NOMO-1 treated with dmso at 0.1 percent for 144 hours (cell line): ENCODE data around the gene RPS19.

ENCODE experiments used
- DNase-seq: peaks from one replicate; lab custom pipeline; 2025; ENCODE audit not compliant: unreplicated experiment; lab: John Stamatoyannopoulos, UW

RPS19 gene

DNA sequence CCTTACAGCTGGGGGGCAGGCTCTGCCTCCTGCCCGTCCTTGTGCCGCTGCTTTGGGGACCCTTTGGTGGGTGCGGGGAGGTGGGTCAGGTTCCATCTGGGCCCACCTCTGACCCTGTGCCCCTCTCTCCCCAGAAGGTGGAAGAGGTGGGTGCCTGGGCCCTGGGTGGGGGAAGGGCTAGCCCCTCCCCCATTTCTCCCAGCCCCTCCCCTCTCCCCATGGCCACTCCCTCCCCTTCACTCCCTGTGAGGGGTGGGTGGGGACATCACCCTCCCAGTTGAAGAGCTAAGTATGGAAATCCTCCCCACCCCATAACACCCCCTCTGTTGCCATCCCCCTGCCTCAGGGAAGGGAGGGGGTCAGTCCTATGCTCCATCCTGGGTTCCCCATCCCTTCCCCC, 37.1 kb downstream of the RPS19 start:
- no peak for DNase-seq

DNA sequence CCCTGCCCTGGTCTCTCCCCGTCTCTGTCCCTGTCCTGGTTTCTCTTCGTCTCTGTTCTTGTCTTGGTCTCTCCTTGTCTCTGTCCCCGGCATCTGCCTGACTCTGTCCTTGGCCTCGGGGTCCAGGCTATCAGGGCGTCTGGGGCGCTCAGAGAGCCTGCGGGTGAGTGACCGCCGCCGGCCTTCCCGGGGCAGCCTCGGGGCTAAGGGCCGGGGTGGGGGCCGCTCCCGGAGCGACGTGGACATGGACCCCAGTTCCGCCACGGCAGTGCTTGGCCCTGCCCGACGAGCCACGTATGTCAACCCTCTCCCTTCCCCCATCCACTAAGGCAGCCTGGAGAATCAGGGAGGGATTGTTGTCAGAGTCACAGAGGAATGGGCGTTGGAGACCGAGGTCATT, 37.8 kb downstream of the RPS19 start:
- DNase-seq: no peak

DNA sequence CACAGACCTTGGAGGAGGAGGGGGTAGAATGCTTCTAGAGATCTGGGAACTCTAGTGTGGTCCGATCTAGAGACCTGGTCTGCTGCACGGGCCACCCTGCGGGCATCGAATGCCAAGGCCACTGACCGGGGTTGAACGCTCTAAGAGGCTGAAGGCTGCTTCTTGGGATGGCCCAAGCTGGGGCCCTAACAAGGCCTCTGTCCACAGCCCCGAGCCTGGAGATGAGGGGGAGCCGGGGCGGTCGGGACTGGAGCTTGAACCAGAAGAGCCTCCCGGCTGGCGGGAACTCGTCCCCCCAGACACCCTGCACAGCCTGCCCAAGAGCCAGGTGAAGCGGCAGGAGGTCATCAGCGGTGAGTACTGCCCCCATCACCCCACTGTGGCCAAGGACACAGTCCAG, 38.2 kb downstream of the RPS19 start:
- DNase-seq: no peak

DNA sequence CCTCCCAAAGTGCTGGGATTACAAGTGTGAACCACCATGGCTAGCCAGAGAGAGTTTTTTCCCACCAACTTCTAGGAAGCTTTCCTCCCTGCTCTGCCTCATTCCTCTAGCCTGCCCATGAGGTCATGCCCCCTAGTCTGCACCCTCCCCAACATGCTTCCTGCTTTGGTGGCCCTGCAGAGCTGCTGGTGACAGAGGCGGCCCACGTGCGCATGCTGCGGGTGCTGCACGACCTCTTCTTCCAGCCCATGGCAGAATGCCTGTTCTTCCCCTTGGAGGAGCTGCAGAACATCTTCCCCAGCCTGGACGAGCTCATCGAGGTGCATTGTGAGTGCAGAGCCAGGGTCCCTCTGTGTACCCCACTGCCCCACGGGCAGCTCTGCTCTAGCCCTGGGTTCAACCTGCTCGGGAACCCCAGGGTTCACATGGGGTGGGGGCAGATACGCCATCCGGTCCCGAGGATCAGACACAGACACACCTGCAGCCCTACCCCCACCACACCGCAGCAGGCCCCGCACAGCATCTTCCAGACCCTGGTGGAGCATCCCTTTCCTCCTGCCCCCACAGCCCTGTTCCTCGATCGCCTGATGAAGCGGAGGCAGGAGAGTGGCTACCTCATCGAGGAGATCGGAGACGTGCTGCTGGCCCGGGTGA, 41.8 kb downstream of the RPS19 start:
- DNase-seq: no peak

DNA sequence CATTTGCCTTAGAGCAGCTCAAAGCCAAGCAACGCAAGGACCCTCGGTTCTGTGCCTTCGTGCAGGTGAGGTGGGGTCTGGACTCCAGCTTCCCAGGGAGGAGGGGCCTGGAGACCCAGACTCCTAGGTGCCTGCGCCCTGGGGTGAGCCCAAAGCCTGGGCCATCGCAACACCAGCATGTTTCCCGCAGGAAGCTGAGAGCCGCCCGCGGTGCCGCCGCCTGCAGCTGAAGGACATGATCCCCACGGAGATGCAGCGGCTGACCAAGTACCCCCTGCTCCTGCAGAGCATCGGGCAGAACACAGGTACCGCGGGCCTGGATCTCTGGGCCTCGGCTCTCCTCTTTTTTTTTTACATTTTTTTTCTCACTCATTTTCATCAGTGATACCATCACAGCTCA, 42.5 kb downstream of the RPS19 start:
- no peak for DNase-seq

DNA sequence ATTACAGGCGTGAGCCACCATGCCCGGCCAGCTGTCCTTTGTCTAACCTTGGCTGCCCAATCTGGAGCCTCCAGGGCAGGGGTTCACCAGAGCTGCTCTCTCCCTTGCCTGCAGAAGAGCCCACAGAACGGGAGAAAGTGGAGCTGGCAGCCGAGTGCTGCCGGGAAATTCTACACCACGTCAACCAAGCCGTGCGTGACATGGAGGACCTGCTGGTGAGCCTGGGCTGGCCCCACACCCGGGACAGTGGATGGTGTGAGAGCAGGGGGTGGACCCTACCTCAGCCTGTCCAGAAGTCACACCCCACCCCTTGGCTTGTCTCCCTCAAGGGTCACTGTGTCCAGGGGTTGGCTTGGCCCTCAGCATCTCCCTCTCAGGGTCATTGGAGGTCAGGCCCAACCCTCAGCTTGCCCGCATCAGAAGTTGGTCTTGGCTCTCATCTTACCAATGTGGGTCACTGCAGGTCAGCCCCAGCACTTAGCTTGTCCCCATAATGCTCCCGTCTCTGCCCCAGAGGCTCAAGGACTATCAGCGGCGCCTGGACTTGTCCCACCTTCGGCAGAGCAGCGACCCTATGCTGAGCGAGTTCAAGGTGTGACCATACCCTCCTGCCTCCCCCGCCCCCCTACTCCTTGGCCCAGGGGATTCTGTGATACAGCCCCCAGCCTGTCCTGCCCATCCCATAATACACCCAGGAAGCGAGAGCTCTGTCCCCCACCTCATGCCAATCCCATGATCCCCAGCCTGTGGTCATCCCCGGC, 43.3 kb downstream of the RPS19 start:
- DNase-seq: no peak

DNA sequence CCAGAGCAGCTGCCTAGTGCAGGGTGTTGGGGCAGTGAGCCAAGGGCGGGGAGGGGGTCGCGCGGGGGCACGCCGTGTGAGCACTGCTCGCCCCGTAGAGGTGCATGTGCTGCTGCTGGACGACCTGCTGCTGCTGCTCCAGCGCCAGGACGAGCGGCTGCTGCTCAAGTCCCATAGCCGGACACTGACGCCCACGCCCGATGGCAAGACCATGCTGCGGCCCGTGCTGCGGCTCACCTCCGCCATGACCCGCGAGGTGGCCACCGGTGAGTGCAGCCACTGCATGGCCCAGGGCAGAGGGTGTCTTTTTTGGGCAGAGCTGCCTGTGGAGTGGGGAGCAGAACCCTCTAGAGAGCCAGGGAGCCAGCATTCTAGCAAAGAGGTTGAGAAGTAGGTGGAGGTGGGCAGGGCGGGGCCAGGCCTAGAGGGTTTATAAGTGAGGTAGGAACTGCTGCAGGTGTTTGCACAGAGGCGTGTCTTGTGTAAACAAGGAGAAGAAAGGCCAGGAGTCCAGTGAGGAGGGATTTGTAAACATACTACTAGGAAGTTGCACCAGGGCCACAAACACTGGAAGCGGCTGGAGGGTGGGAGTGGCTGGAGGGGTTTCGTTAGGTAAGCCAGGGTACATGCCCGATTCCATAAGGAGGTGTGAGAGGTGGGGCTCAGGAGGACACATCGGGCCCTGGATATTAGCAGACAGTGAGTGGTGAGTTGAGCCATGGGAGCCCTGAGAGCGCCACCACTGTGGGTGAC, 44.2 kb downstream of the RPS19 start:
- no peak for DNase-seq

DNA sequence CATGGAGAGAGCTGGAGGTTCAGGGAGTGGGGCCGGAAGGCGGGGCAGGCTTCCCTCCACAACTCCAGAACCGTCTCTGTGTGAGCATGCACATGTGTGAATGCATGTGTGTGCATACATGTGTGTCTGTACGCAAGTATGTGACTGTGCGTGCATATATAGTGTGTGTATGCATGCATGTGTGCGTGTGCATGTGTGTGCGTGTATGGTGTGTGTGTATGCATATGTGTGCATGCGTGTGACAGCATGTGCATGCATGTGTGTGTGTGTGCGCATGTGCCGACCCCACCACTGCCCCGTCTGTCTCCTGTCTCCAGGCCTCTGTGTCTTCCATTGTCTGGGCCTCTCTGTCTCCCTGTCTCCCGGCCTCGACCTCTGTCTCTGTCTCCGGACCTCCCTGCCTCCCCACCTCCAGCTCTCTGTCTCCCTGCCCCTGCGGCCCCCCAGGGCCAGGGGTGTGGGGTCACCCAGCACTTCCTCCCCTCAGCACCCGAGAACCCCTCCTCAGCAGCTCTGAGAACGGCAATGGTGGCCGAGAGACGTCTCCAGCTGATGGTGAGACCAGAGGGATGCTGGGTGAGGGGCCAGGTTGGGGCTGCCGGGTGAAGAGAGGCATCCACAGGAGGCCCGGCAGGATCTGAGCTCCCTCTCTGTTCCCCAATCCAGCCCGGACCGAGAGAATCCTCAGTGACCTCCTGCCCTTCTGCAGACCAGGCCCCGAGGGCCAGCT, 45.4 kb downstream of the RPS19 start:
- DNase-seq: no peak

DNA sequence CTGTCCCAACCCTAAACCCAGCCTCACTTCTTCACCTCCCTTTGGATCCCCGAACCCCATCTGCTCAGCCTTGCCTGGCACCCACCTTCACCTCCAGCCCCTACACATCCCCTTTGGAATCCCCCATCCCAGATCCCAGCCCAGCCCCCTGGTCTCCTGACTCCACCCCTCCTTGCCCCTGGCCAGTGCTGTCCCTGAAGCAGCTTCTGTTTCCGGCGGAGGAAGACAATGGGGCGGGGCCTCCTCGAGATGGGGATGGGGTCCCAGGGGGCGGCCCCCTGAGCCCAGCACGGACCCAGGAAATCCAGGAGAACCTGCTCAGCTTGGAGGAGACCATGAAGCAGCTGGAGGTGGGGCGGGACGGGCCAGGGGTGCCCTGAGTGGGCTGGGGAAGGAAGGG, 46.2 kb downstream of the RPS19 start:
- no peak for DNase-seq

DNA sequence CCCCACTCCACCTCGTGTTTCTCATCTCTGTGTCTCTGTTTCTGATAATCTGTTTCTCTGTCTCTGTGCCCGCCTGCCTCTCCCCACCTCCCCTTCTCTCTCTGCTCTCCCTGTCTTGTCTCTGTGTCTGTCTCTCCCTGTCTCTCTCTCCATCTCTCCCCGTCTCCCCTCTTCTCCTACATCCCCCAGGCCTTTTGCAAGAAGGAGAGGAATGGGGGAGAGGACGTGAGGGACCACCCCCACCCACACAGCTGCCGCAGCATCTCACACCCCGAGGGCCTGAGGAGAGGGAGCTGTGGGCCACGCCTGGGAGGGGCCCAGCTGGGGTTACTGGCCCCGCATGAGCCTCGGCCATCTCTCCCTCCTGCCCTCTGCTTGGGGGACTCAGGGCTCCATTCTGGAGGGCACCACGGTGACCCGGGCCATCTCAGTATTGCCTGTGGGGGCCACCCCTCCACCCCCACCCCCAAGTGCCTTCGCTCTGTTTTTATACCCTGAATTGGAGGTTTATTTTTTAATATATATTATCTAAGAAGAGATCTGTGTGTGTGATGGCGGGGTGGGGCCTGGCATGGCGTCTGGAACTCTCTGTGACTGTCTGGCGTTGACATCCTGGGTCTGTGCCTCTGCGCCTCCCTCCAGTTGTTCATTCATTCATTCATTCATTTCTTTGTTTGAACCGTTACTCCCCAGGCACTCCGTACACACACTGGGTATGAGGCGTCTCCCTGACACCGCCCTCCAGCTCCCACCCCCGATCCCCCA, 47.0 kb downstream of the RPS19 start:
- no peak for DNase-seq

DNA sequence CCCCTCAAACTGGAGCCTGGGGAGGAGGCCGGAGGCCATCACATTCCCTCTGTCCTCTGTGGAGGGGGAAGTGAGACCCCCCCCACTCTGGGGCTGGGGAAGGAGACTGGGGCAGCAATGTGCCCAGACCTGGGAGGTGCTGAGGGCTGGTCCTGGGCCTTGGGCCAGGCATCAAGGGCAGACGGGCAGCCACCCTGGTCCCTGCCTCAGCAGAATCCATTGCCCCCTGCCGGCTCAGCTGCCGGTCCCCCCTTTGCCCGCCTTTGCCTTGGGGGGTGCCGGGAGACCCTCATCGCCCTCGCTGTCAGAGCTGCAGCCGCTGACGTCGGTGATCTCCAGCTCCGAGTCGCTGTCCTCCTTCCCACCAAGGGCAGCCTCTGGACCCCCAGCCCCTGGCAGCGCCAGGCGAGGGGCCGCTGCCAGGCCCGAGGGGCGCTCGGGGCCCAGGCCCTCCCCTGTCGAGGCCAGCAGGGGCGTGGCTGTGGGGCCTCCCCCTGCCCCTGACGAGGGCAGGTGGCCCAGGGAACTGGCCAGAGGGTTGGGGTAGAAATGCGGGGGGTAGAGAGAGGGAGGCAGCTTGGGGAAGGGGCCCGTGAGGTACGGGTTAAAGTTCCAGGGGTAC, 48.0 kb downstream of the RPS19 start:
- no peak for DNase-seq

DNA sequence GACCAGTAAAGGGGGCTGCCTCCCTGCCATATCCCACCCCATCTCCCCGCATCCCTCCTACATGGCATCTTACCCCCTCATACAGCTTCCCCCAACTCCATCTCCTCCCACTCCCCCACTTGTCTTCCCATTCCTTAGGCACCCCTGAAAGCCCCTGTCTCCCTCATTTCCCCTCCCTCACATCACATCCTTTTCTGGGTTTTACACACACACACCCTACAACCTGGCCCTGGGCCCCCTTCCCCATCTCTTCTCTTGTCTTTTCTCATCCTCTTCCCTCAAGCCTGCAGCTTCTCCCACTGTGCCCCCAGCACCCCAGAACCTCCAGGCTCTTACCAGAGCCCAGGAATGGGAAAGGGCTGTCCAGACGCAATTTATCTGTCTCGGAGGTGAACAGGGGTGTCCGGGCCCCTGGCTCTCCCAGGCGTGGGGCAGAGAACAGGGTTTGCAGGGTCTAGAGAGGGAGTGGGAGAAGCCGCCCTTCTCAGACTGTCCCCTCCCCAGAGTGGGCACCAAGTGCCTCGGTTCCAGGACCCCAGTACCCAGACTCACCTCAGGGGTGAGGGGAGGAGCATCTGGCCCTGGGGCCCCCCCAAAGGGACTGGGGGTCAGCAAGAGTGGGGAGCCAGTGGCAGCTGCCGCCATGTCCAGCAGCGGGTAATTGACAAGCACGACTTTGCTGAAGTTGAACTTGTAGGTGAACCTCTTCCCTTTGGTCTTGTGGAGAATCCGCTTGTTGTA, 48.8 kb downstream of the RPS19 start:
- DNase-seq: no peak

DNA sequence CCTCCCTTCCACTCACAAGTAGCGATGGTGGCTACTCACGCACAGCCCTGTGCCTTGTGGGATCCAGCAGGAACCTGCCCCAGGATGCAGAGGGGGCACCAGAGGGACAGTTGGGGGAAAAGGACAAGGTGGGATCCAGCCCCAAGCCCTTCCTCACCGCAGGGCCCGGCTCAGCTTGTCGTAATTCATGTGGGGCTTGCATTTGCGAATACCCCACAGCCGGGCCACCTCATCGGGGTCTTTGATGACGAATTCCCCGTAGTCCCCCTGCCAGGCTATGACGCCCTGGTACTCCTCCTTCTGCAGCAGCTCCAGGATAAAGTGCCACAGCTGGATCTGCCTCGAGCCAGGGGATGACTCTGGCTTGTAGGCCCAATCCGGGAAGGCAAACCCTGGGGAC, 49.7 kb downstream of the RPS19 start:
- no peak for DNase-seq

DNA sequence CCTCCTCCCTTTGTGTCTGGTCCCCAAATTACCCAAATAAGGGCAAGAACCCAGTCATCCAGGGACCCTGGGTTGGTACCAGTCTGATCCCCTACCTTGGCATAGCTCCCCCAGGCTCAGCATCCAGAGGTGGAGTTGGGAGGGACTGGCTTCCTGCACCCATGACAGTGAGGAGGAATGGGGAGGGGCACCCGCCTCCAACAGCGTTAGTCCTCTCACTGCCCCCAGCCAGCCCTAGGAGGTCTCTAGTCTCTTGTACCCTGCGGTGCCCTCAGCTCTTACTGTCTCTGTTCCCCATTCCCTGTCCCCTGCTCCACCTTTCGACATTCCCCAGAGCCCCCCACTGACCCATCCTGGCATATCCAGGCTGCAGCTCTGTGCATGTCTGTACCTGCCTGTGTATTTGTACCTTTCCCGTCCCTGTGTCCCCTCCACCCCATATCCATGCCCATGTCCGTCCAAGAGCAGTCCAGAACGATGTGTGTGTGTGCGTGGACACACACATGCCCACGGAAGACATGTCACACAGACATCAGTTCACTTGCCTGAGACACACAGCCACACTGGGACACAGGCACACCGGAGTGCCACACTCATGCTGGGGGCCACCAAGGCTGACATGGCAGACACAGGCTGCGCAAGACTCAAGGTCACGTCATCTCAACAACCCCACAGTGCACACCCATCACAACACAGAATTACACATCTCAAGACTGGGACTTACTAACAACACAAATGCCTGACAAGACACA, 50.4 kb downstream of the RPS19 start:
- DNase-seq: no peak

DNA sequence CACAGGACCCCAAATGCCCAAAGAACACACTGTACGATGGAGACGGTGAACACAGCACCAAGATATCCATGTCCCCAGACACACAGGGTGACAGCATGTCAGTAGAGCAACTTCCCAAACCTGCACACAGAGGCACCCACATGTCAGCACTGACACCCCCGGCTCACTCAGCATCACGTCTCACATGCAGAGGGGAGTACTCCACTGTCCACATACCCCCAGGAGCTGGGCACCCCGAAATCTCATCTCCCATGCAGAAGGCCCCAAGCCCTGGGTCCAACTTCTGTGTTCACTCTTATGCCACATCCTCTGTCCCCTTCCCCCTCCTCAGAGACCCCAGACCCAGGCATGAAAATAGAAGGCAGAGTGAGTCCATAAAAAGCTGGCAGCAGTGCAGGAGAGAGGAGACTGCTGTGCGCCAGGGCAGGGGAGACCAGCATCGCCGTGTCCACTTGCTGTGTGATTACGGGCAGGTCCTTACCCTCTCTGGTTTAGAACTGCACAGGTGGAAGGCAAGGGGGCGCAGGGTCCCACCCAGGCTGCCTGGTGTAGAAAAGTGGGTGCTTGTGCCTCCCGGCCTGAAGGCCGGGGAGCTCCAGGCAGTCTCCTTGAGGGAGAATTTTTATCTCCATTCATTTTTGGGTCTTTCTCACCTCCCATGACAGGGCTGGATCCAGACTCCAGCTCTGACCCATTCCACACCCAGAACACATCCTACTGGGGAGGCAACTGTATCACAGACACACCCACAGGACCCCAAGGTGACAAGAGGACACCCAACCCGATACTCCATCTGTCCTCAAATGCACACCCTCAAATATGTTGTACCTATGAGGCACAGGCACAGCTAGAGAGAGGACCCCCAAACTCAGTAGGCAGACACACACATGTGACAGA, 51.2 kb downstream of the RPS19 start:
- no peak for DNase-seq

DNA sequence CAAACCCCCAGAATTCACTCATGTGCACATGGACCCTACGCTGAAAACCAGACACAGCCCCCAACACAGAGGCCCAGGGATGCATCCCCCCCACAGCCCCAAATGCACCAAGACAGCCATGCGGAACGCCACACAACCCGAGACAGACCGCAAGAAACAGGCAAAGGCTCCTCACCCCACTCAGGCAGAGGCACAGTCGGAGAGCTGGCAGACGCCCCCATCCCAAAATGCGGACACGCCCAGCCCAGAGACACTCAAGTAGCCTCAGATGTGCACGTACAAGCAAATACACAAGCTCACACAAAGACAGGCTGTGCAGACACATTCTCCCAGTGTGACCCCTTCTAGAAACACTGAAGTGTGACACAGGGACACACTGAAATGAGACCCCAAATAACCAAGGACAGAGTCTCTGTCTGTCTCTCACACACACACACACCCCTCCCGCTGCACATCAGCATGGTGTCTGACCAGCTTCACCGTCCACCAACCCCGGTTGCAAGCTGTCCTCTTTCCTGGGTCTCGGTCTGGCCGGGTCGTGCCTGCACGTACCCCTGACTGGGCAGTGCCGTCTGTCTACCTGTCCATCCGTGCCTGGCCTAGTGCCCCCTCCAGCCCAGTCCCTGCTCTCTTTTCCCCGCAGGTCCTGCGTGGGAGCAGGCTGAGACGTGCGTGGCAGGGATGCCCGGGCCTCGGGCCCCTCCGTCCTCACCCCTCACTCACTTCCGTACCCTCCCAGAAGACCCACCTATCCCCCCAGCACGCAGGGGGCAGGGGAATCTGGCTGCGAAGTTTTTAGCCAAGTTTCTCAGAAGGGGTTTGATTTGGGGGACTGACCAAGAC, 52.1 kb downstream of the RPS19 start:
- no peak for DNase-seq

DNA sequence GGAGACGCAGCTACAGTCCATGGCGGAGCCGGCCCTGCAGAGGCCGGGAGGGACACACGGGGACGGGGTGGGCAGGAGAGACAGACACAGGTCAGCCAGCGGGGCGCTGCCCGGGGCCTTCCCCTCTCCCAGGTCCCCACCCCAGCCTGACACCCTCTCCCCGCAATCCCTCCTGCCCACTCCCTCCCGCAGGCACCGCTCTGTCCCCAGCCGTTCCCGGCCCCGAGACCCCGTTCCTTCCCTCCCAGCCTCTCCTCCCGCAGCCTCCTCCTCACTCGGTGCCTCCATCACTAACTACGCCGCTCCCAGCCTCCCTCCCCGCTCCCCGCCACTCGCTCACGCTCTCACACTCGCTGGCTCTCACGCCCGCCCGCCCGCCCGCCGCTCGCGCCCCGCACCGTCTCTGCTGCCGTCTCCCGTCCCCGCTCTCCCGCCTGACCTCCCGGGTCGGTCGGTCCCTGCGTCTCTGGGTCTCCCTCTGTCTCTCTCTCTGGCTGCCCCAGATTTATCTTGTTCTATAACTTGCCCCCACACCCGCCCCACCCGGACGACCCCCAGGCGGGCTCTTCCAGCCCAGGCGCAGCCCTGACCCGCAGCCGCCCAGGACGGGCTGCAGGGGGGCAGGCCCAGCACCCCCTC, 53.0 kb downstream of the RPS19 start:
- DNase-seq: no peak
